ENCODE results near the gene NSMCE1.

Gene NSMCE1

GRCh38 chr16:27214084-27214961 lies 54.2 kb downstream of the NSMCE1 start:
- H3K4me3 ChIP-seq (replicated peaks; ENCODE audit: insufficient read depth, low read length), result no peak overlapping the region
- DNase-seq (ENCODE audit: low read depth in 1 of 2, low spot score in 1 of 2), result no peak
- no peak for TF ChIP-seq GABPA (IDR thresholded peaks at IDR 0.05; ENCODE audit: low read depth)
- TF ChIP-seq SPI1 (IDR thresholded peaks at IDR 0.05; ENCODE audit: borderline replicate concordance, low read depth), result no peak
- TF ChIP-seq CTCF (IDR thresholded peaks at IDR 0.05; ENCODE audit: insufficient read depth, low read length), result no peak
- no peak for TF ChIP-seq POLR2AphosphoS5 (IDR thresholded peaks at IDR 0.05; ENCODE audit: low read depth)
- TF ChIP-seq REST (IDR thresholded peaks at IDR 0.05; ENCODE audit: insufficient replicate concordance, low read depth), result no peak
- no peak overlapping the region for H3K27ac ChIP-seq (replicated peaks)
- H3K27me3 ChIP-seq (ENCODE audit: insufficient read depth, poor library complexity, severe bottlenecking), result no peaks in the 10 kb centered on the region

GRCh38 chr16:27211026-27211425 lies 57.5 kb downstream of the NSMCE1 start:
- Histone ChIP-seq H3K27ac (replicated peaks) (no peak overlapping the region), H3K27me3 (ENCODE audit: insufficient read depth, poor library complexity, severe bottlenecking) (no peaks in the 10 kb centered on the region), H3K4me3 (replicated peaks; ENCODE audit: insufficient read depth, low read length) (no peak overlapping the region)
- no peak for DNase-seq (ENCODE audit: low read depth in 1 of 2, low spot score in 1 of 2)
- TF ChIP-seq CTCF (IDR thresholded peaks at IDR 0.05; ENCODE audit: insufficient read depth, low read length) (no peak), REST (IDR thresholded peaks at IDR 0.05; ENCODE audit: insufficient replicate concordance, low read depth) (no peak), SPI1 (IDR thresholded peaks at IDR 0.05; ENCODE audit: borderline replicate concordance, low read depth) (no peak), GABPA (IDR thresholded peaks at IDR 0.05; ENCODE audit: low read depth) (no peak), POLR2AphosphoS5 (IDR thresholded peaks at IDR 0.05; ENCODE audit: low read depth) (no peak)

- Histone ChIP-seq H3K27me3 (ENCODE audit: insufficient read depth, poor library complexity, severe bottlenecking) (no peaks in the 10 kb centered on the region), H3K27ac (replicated peaks) (no peak overlapping the region)
Observed at GRCh38 chr16:27210174-27210573, 58.4 kb downstream of the NSMCE1 start.

More at GRCh38 chr16:27210174-27210573, 58.4 kb downstream of the NSMCE1 start:
- DNase-seq (ENCODE audit: low read depth in 1 of 2, low spot score in 1 of 2), result no peak
- TF ChIP-seq REST (IDR thresholded peaks at IDR 0.05; ENCODE audit: insufficient replicate concordance, low read depth), result no peak
- TF ChIP-seq GABPA (IDR thresholded peaks at IDR 0.05; ENCODE audit: low read depth), result no peak
- TF ChIP-seq CTCF (IDR thresholded peaks at IDR 0.05; ENCODE audit: insufficient read depth, low read length), result no peak
- no peak for TF ChIP-seq SPI1 (IDR thresholded peaks at IDR 0.05; ENCODE audit: borderline replicate concordance, low read depth)
- TF ChIP-seq POLR2AphosphoS5 (IDR thresholded peaks at IDR 0.05; ENCODE audit: low read depth), result no peak
- H3K4me3 ChIP-seq (replicated peaks; ENCODE audit: insufficient read depth, low read length), result no peak overlapping the region
